NCI-H146 treated with DMSO at 0.1 percent for 48 hours (cell line): ENCODE measurements around the gene COQ2.

Experiments used
- DNase-seq: peaks from one replicate; lab custom pipeline; 2025; ENCODE audit not compliant: unreplicated experiment; lab: John Stamatoyannopoulos, UW

COQ2 gene

GRCh38 chr4:83219344-83220331 is 65.0 kb downstream of the COQ2 start:
- peak; percentile 5 for DNase-seq

- DNase-seq = no peak
Observed at GRCh38 chr4:83217721-83218522, 66.7 kb downstream of the COQ2 start.

- no peak for DNase-seq
Observed at GRCh38 chr4:83216959-83217683, 67.5 kb downstream of the COQ2 start.

- no peak for DNase-seq
Observed at GRCh38 chr4:83214079-83214478, 70.5 kb downstream of the COQ2 start.
